GM18508 (cell line): ENCODE measurements around the gene ATG4C.

Source experiments
- ATAC-seq: cut with Tn5 transposase; IDR thresholded peaks from one replicate; pipeline ENCODE4 v1.9.1; 2021; ENCODE audit warnings: moderate number of reproducible peaks; ENCODE audit not compliant: insufficient read depth, unreplicated experiment

ATG4C gene

DNA sequence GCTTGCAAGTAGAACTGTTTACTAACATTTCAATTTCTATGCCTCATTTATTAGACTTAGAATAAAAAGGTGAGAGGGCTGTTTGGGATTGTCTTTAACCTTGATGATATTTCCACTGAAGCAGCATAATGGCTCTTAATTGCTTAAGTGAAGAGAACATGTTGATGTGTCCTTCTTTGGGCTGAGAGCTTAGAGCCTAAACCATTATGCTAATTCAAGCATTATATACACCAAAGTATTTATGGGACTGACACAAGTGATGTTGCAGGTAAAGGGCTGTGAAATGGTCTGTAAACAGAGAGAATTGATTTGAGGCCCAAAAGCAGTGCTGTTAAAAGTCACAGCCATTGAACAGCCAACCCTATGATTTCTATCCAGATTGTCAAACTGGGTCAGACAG is 113.9 kb downstream of the ATG4C start:
- no peak for ATAC-seq

DNA sequence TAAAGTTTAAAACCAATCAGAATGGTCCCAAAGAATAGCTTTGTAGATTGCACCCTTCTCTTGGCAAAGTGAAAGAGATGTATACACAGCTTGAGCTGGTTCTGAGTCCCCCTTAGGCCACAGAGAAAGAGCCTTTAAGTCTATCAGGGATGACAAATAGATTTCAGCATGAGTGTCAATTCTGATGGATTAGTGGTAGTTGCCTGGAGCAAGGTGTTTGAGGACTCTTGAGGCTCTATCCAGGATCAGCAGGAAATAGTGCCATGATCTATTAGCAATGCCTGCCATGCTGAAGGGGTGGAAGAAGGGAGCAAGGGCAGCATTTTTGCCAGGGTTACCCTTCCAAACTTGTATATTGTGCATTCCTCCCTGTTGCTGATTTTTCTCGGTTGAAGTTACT is 116.6 kb downstream of the ATG4C start:
- no peak for ATAC-seq

DNA sequence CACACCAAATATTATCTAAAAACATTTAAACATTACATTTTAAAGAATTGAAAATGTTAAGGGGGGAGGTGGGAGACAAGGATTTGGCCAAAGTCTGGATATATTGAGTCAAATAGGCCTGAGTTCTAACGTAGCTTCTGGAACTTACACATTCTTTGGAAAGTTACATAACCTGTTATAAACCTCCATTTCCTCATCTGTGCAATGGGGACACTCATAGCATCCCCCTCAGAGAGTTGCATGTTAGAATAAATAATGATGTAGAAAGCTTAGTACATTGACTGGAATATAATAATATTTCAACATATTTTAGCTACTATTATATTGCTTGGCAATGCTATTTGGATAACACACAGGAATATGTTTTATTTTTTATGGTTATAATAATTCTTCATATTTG is 117.7 kb downstream of the ATG4C start:
- no peak for ATAC-seq

DNA sequence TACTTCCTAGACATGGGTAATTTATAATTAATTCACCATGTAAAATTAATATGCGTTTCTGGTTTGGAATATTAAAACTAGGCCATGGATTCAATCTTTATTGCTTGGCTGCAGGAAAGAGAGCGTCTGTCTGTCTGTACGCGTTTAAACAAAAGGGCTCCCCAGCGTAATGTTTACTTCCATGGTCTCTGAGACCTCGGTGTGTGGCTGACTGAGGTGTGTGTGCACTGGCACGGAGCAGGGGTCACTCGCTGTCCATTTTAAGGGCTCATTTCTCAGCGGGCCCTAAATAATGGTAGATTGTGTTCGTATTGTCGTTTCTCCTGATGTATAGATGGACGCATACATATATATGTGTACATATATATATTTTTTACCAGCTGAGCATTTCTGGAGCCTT is 119.6 kb downstream of the ATG4C start:
- ATAC-seq, result no peak

DNA sequence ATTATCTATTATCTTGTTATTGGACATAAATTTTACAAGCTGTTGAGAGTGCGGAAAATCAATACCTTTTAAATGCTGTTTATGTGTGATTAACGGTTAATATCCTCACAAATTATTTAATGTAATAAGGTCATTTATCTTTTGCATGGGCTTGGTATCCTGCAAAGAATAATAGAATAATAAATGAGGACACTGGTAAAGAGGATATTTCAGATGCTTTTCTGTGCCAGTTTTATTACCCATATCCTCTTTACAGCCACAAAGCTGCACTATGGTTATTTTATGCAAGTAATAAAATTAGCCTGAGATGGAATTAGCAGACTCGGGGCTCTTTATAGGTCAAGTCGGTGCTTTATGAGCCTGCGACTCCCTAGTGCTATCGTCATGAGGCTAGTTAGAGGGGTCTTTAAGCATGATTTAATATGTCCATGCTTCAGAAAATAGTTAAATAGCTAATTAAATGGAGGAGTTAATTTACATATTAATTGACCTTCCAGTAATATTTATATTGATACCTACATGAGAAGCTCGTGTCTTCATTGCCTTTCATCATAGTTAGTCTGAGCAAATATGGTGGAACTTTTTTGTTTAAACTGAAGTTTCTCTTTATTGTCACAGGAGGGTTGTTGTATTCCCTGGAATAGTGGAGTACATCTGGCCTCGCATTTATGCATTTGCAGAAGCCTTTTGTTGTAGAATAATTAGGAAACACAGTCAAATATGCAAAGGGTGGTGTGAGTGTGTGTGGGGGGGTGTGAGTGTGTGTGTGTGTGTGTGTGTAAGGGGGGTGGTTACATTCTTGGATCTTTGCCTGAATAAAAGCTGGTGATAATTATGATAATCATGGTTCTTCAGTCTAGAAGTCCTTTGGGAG is 120.3 kb downstream of the ATG4C start:
- no peak for ATAC-seq

DNA sequence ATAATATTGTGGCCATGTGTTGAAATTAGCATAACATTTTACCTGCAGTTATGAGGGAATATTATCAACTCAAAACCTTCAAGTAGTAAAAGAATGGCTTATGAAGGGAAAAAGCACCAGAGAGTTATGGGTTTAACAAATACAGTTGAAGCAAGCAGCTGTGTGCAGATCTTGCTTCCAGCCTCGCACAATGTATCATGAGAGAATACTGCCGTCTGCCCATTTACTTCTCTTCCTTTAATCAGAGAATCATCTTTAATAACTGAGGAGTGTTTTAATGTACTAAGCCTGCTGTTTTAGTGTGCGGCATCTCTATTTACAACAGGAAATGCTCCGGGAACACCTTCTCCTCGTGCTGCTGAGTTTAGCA is 120.9 kb downstream of the ATG4C start:
- no peak for ATAC-seq

DNA sequence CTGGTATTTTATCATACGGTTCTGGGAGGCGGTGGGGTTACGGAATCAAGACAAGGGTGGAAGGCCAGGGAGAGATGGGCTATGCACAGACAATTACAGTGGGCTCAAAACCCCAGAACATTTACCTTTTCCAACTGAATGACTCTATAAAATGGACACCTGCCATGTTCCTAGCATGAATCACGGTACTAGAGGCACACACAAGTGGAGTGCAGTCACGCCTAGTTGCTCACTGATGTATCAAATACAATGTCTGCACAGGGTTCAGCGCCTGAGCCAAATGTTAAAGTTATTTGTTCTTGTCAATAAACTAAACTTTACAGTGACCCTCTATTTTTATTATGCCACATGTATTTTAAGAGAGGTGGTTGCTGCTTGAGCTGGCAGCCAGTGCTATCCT is 121.4 kb downstream of the ATG4C start:
- no peak for ATAC-seq

DNA sequence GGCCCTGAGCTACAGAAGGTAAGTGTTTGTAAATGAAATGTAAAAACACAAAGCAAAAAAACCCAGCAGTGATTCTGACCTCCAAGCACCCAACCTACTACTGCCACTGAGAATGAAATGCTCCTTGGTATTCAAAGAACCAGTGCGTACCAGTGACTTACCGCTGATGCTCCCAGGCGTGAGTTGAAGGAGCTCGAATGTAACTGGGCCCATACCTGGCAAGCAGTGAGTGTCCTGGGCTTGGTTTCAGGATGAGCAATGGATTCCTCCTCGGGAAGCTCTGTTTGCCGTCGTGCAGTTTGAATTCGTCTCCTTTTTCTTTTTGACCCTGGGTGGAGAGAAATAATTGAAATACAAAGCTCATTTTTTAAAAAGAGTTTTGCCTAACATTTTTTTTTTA is 121.9 kb downstream of the ATG4C start:
- ATAC-seq, result no peak

DNA sequence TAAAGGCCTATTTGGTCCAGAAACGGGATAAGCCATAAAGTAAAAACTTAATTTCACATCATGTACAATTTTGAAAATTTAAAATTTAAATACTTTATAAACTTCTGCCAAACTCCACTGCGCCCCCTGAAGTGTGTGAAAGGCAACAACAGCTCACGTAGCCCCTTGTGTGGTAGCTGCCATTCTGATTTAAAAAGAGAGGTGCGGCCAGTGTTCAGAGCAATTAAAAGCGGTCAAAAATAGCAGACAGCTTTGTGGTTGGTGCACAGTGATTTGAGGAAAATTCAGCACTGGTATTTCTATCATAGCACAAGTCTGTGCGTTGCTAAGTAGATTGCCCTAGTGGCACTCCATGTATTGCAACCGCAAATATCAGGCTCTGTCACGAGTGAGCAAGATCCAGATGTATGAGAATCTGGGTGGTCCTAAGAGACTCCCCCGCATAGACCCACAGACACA is 122.5 kb downstream of the ATG4C start:
- ATAC-seq, result no peak

DNA sequence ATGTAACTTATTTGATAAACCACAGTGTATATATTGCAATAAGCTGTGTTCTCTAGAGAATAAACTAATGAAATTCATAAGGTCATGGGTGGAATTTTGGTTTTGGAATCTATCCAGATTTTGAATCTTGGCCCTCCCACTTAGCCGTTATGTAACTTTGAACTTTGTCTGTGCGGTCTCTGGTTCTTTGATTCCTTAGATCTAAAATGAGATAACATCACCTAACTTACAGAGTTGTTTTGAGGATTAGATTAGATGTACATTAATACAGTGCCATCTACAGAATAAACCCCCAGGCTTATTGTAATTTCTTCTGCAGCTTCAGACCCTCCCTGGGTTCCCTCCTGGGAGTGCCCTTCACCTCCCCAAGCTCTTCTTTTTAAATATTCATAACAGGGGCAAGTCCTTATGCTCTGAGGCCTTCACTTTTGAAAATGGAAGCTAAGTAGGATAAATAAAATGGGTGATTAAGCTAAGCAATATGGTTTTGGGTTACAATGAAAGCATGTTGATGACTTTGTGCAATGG is 124.3 kb downstream of the ATG4C start:
- no peak for ATAC-seq

DNA sequence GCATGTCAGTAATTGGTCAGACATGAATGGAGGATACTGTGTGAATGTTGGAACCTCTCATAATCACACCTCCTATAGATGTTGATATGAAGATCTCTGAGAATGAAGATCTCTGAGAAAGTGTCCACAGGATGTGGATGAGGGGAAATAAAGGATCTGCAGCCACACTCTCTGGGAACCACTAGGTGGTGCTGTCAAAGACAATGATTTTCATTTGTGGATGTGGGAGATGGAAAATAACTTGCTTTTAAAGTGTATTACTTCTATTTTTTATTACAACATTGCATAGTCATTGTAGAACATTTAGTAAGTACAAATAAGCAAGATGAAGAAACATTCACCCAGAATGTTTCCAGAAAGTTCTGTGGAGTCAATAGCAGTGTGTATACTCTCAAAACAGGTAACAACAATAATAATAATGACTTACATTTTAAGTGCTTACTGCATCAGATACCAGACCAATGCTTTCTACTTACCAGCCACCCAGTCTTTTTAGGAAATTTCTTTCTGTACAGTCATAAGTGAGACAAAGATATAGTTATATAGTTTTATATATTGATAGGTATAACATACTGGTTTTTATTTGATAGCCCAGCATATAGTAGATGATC is 128.2 kb downstream of the ATG4C start:
- no peak for ATAC-seq
